Spleen (tissue), 7 donors: ENCODE data around the gene DIDO1.

ENCODE experiments used
- POLR2A ChIP-seq, 3 donors: fragments of 450-650 bp; IDR thresholded peaks; one replicate each; pipeline ENCODE4 v1.5.1; 2017; ENCODE audit warnings: antibody characterized with exemption in 3 of 3, mild to moderate bottlenecking in 1 of 3
- TF ChIP-seq, protein P1 (sequence below), 11 experiments: fragments of 200-600 bp in 7 of 11; fragments of 450-650 bp in 4 of 11; sonication (generic) in 4 of 11; IDR thresholded peaks in 8 of 11; conservative IDR thresholded peaks in 3 of 11; 1 replicate in 7 of 11; 2 replicates in 4 of 11; pipeline versions ENCODE4 v1.4.0 to v1.8.0; 2016 to 2021; ENCODE audit warnings: antibody characterized with exemption in 11 of 11, inconsistent platforms in 4 of 11, mild to moderate bottlenecking in 1 of 11
- donor health status: DM: no; HTN: no; CAD: no; lungs with moderate emphysema.
- donor health status: DM: no; HTN: no; CAD: no.
- donor health status: DM: no; HTN: no; CAD: no.

DNA sequence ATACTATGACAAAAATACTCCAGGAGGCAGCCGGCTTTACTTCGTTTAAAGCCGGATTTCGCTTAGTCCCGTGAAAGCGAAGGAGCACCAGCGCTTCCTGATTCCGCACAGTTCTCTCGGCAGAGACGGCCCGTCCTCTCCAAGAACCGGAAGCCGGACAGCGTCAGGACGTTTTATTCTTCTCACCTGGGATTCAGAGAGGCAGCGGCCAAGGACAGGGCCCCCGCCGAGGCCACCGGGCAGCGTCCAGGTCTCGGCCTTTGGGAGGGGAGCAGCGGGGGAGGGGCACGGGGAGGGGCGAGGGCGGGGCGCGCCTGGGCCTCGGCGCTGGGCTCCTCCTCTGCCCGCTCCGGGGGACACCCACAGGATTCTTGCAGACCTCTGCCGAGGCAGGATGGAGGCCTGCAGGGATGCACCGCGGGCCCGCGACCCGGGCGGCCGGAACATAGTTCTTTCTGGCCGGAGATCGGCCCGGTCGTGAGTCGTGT, 2.8 kb upstream of the DIDO1 start:
- TF ChIP-seq, protein P1, sequence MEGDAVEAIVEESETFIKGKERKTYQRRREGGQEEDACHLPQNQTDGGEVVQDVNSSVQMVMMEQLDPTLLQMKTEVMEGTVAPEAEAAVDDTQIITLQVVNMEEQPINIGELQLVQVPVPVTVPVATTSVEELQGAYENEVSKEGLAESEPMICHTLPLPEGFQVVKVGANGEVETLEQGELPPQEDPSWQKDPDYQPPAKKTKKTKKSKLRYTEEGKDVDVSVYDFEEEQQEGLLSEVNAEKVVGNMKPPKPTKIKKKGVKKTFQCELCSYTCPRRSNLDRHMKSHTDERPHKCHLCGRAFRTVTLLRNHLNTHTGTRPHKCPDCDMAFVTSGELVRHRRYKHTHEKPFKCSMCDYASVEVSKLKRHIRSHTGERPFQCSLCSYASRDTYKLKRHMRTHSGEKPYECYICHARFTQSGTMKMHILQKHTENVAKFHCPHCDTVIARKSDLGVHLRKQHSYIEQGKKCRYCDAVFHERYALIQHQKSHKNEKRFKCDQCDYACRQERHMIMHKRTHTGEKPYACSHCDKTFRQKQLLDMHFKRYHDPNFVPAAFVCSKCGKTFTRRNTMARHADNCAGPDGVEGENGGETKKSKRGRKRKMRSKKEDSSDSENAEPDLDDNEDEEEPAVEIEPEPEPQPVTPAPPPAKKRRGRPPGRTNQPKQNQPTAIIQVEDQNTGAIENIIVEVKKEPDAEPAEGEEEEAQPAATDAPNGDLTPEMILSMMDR (IDR thresholded peaks at IDR 0.05 in 8 of 11, conservative IDR thresholded peaks at IDR 0.05 in 3 of 11) = no peak
- no peak for TF ChIP-seq POLR2A (IDR thresholded peaks at IDR 0.05)
